Peyer's patch (tissue), 4 donors: ENCODE measurements around the gene SCAMP4.

Experiments used
- POLR2A ChIP-seq, 2 donors: fragments of 450-650 bp; IDR thresholded peaks; one replicate each; pipeline ENCODE4 v1.5.1; 2017; ENCODE audit warnings: antibody characterized with exemption in 2 of 2, mild to moderate bottlenecking in 2 of 2, moderate library complexity in 2 of 2
- TF ChIP-seq, protein P1 (sequence below), 6 experiments: fragments of 450-650 bp in 4 of 6; fragments of 200-600 bp in 2 of 6; sonication (generic) in 1 of 6; IDR thresholded peaks; one replicate each; pipeline ENCODE4 v1.5.1; 2017 to 2019; ENCODE audit warnings: antibody characterized with exemption in 6 of 6, mild to moderate bottlenecking in 3 of 6, moderate library complexity in 1 of 6

DNA sequence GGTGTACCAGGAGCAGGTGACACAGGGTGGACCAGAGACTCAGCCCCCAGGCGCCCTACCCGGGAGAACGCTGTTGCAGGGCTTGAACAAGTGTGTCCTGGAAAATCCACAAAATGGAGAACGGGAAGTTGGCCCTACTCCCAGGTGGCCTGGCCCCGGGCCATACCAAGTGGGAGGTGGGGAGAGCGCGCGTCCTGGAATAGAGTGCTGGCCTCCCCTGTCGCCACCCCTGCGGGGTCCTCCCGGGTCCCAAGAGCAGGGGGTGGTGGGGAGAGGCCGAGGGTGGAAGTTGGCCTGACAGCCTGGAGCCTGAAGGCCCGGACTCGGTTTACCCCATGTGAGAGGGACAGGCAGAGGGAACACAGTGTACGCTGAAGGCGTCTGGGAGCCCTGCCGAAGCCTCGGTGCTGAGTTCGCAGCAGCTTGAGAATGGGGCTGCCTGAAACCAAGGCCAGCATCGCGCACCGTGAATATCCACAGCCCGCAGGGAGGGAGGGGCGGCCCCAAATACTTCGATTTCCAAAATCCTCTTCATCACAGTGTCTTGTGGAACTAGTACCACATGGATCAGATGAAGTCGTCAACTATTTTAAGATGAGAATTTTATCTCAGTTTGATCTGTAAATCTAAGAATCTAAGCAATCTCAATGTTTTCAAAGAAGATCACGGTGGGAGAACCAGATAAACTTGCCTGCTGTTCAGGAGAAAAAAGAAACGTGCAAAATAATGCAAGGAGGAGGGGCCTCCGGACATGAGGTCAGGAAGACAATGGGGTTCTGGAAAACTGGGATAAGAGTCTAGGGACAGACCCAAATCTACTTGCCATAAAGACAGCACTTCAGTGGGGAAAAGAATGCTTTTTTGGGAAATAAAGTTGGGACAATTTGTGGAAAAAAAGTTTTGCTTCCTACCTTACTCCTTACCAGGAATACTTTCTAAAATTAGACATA lies 31.4 kb upstream of the SCAMP4 start:
- no peak for TF ChIP-seq POLR2A (IDR thresholded peaks at IDR 0.05)
- TF ChIP-seq, protein P1, sequence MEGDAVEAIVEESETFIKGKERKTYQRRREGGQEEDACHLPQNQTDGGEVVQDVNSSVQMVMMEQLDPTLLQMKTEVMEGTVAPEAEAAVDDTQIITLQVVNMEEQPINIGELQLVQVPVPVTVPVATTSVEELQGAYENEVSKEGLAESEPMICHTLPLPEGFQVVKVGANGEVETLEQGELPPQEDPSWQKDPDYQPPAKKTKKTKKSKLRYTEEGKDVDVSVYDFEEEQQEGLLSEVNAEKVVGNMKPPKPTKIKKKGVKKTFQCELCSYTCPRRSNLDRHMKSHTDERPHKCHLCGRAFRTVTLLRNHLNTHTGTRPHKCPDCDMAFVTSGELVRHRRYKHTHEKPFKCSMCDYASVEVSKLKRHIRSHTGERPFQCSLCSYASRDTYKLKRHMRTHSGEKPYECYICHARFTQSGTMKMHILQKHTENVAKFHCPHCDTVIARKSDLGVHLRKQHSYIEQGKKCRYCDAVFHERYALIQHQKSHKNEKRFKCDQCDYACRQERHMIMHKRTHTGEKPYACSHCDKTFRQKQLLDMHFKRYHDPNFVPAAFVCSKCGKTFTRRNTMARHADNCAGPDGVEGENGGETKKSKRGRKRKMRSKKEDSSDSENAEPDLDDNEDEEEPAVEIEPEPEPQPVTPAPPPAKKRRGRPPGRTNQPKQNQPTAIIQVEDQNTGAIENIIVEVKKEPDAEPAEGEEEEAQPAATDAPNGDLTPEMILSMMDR (IDR thresholded peaks at IDR 0.05): no peak
